Brain microvascular endothelial cell (primary cell): Measurements from ENCODE around the gene KCNT1.

ENCODE experiments used
- DNase-seq: peaks from one replicate; pipeline ENCODE4 v3.0.0-alpha.2; 2020
- H3K27ac ChIP-seq: fragments of 250-450 bp; sonication (Bioruptor Pico); 2 replicates; pipeline ENCODE4 v1.5.1; 2020; ENCODE audit warnings: mild to moderate bottlenecking, moderate library complexity
- H3K27me3 ChIP-seq: fragments of 250-450 bp; sonication (Bioruptor Pico); replicated peaks from 2 replicates; pipeline ENCODE4 v1.5.1; 2020; ENCODE audit warnings: mild to moderate bottlenecking
- H3K36me3 ChIP-seq: fragments of 250-450 bp; sonication (Bioruptor Pico); replicated peaks from 2 replicates; pipeline ENCODE4 v1.5.1; 2020; ENCODE audit warnings: mild to moderate bottlenecking
- H3K4me3 ChIP-seq: 2 replicates; pipeline ENCODE4 v1.5.1; 2011; ENCODE audit warnings: low read depth, mild to moderate bottlenecking, control low read depth, low read length, moderate library complexity
- CTCF ChIP-seq: IDR thresholded peaks from 2 replicates; pipeline ENCODE4 v1.5.1; 2011; ENCODE audit warnings: low read depth, mild to moderate bottlenecking, moderate library complexity, low read length, control low read depth, inconsistent platforms; ENCODE audit errors: missing control alignments
- in situ Hi-C: cut with HindIII; loops from 2 replicates; pipeline ENCODE4 v1.10.0; 2017; ENCODE audit warnings: low sequenced_read_pairs, low pct_ligation_motif_present

Gene KCNT1

DNA sequence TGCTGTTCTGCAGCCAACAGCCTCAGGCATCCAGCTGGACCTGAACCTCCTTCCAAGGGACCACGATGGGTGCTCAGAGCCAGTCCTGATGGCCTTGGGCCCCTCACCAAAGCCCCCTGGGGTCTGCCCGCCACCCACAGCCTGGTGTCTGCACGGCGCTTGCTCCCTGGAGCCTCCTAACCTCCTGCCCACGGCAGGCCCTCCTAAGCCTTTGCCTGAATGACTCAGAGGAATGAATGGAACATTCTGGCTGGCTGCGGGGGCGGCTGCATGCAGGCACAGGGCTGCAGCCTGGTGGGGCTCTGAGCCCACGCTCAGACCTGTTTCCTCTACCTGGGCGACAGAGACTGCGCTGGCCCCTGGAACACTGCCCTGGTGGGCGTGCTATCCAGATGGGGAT, 9.6 kb upstream of the KCNT1 start:
- in situ Hi-C loops, result no loop called here
- TF ChIP-seq CTCF, result no peak
- Histone ChIP-seq H3K4me3 (no peak overlapping the region), H3K27me3 (no peaks in the 10 kb centered on the region), H3K36me3 (no peaks in the 10 kb centered on the region), H3K27ac (no peak overlapping the region)
- peak; percentile 1 for DNase-seq

- in situ Hi-C loops, result no loop called here
- H3K27ac ChIP-seq, result no peak overlapping the region
- no peak overlapping the region for H3K4me3 ChIP-seq
- TF ChIP-seq CTCF, result no peak
- no peak for DNase-seq
- H3K27me3 ChIP-seq, result no peaks in the 10 kb centered on the region
- no peaks in the 10 kb centered on the region for H3K36me3 ChIP-seq
Observed at GRCh38 chr9:135693265-135693664, 8.7 kb upstream of the KCNT1 start.

DNA sequence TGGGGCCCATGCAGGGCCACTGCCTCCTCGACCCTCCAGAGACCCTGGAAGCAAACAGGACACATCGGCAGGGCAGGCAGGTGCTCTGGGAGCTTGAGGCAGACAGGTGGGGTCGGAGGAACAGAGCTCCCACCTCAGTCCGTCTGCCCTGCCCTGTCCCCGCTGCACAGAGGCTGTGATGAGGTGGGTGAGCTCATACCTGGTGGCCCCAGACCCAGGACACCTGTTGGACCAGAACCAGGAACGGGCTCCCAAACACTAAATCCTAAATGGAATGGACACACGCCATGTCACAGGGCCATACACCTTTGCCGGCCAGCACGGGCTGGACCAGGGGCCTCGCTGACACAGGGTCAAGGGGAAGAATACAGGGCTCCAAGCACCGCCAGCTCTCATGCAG, 8.2 kb upstream of the KCNT1 start:
- no peak for DNase-seq
- Histone ChIP-seq H3K27me3 (no peaks in the 10 kb centered on the region), H3K27ac (no peak overlapping the region), H3K4me3 (no peak overlapping the region), H3K36me3 (no peaks in the 10 kb centered on the region)
- in situ Hi-C loops, result no loop called here
- no peak for TF ChIP-seq CTCF

DNA sequence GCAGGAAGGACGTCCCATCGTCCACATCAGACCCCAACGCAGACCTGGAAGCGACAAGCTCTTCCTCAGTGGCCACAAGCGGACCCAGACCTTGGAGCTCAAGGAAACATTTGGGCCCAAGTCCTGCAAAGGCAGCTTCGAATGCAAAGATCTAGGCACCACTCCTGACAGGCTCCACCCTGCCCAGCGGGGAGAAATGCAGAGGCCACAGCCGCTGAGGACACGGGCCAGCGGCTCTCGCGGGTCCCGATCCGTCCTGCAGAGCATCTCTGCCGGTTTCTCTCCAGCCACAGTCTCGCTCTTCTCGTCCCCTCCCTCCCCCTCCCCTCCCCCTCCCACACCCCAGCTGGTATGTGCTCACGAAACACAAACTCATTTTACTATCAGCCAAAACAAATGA, 7.6 kb upstream of the KCNT1 start:
- H3K27me3 ChIP-seq, result no peaks in the 10 kb centered on the region

DNA sequence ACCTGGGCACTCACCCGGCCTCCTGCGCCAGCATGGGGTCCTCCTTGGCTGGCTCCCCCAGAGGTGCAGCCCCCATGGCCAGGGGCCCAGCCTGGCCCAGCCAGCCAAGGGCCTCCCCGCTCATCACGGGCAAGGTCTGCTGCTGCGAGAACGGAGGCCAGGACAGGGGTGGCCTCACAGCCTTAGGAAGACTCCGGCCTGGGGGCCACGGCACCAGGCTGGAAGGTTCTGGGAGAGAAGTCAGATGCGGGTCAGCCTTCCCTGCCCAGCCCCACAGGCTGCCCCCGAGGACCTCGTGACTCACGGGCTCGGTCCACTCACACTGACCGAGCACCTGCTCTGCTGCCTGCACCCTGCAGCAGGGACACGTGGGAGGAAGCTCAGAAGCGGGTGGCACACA, 6.9 kb upstream of the KCNT1 start:
- in situ Hi-C loops, result no loop called here
- no peak for TF ChIP-seq CTCF

More for the DNA sequence above, 7.6 kb upstream of the KCNT1 start:
- no peak overlapping the region for H3K27ac ChIP-seq
- in situ Hi-C loops, result no loop called here
- TF ChIP-seq CTCF, result no peak
- no peak overlapping the region for H3K4me3 ChIP-seq
- DNase-seq, result no peak
- H3K36me3 ChIP-seq, result no peaks in the 10 kb centered on the region

DNA sequence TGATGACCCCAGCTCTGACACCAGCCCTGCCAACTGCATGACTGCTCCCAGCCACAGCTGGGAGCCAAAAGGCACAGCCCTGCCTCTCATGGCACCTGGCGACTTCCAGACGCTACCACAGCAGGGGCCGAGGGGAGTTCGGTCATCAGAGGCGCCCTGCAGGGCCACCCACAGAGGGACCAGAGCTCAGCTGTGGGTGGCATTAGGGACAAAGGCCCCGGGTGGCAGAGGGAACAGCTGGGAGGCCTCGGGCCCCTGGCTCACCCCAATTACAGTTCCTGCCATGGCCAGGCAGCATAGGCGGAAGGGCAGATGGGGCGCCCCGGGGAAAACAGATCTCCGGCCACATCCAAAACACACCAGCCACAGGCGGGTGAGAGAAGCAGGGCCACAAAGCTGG, 6.3 kb upstream of the KCNT1 start:
- Histone ChIP-seq H3K36me3 (no peaks in the 10 kb centered on the region), H3K27me3 (no peaks in the 10 kb centered on the region), H3K4me3 (no peak overlapping the region), H3K27ac (no peak overlapping the region)
- in situ Hi-C loops, result no loop called here
- DNase-seq, result no peak
- no peak for TF ChIP-seq CTCF

More for the DNA sequence above, 6.9 kb upstream of the KCNT1 start:
- Histone ChIP-seq H3K4me3 (no peak overlapping the region), H3K27ac (no peak overlapping the region), H3K27me3 (no peaks in the 10 kb centered on the region), H3K36me3 (no peaks in the 10 kb centered on the region)
- DNase-seq, result no peak
